Astrocyte of the spinal cord (primary cell): ENCODE results near the gene IL23R.
A peak's percentile ranks its signal among the peaks of the same experiment; 100 is the strongest.

ENCODE experiments used
- DNase-seq: peaks from one replicate; pipeline ENCODE4 v3.0.0; 2011; ENCODE audit warnings: low read depth, low spot score
- H3K4me3 ChIP-seq: 2 replicates; pipeline ENCODE4 v1.5.1; 2011; ENCODE audit warnings: low read depth, mild to moderate bottlenecking, low read length, moderate library complexity
- CTCF ChIP-seq: IDR thresholded peaks from 2 replicates; pipeline ENCODE4 v1.5.1; 2012; ENCODE audit warnings: low read depth, mild to moderate bottlenecking, low read length, inconsistent platforms
- in situ Hi-C: cut with HindIII; loops from 2 replicates; pipeline ENCODE4 v1.10.0; 2017; ENCODE audit warnings: low sequenced_read_pairs

IL23R gene

GRCh38 chr1:67239738-67240137 is 73.5 kb downstream of the IL23R start:
- no peak for TF ChIP-seq CTCF
- in situ Hi-C loops, result no loop called here

GRCh38 chr1:67241200-67241746 is 75.0 kb downstream of the IL23R start:
- no peak for TF ChIP-seq CTCF
- in situ Hi-C loops, result no loop called here
- H3K4me3 ChIP-seq, result no peak overlapping the region
- DNase-seq, result no peak

More at GRCh38 chr1:67239738-67240137, 73.5 kb downstream of the IL23R start:
- no peak overlapping the region for H3K4me3 ChIP-seq
- DNase-seq, result no peak

- TF ChIP-seq CTCF, result no peak
- DNase-seq, result no peak
- H3K4me3 ChIP-seq, result no peak overlapping the region
- in situ Hi-C loops, result no loop called here
These were observed 75.8 kb downstream of the IL23R start for GRCh38 chr1:67242016-67242415.

- TF ChIP-seq CTCF, result no peak
- in situ Hi-C loops, result no loop called here
- H3K4me3 ChIP-seq, result no peak overlapping the region
- peak; percentile 8 for DNase-seq
These were observed 83.9 kb downstream of the IL23R start for GRCh38 chr1:67250051-67250653.

- H3K4me3 ChIP-seq, result no peak overlapping the region
- in situ Hi-C loops, result no loop called here
- no peak for DNase-seq
- no peak for TF ChIP-seq CTCF
These were observed 90.3 kb downstream of the IL23R start for GRCh38 chr1:67256291-67257172.

GRCh38 chr1:67257173-67257535 is 90.9 kb downstream of the IL23R start:
- DNase-seq, result no peak
- in situ Hi-C loops, result no loop called here
- TF ChIP-seq CTCF, result no peak
- H3K4me3 ChIP-seq, result no peak overlapping the region
